DOHH2 (cell line): ENCODE results near the gene DPP3.

ENCODE experiments used
- CTCF ChIP-seq: fragments of 200-600 bp; sonication (generic); IDR thresholded peaks from one replicate; pipeline ENCODE4 v1.5.1; 2014; ENCODE audit warnings: antibody characterized with exemption, mild to moderate bottlenecking, low read depth, low read length; ENCODE audit not compliant: poor library complexity, severe bottlenecking
- EZH2phosphoT487 ChIP-seq: fragments of 200-600 bp; sonication (generic); IDR thresholded peaks from 2 replicates; pipeline ENCODE4 v1.6.1; 2017; ENCODE audit warnings: borderline replicate concordance, mild to moderate bottlenecking, antibody characterized with exemption, low read length, moderate library complexity, mixed read lengths

- TF ChIP-seq EZH2phosphoT487 (no peak), CTCF (no peak)
These were observed 31.7 kb upstream of the DPP3 start for GRCh38 chr11:66448523-66448922.
